OCI-LY7 (cell line): Measurements from ENCODE around the gene C15orf61. TPM values are rescaled to one million over a fixed set of nuclear protein-coding genes. Genes with fewer than 3 reads are reported as not detected.

Source experiments
- BruUV-seq: library from RNA; stranded (reverse); fragments of 400-500 nt; replicated peaks from 2 replicates; lab custom pipeline; 2021; lab: Mats Ljungman, UMichigan
- CTCF ChIA-PET: fragments of 300-600 bp; sonication (Branson Sonifier 250); formaldehyde crosslinking; loops from one replicate; lab custom pipeline; 2022; ENCODE audit warnings: antibody characterized with exemption; ENCODE audit not compliant: unreplicated experiment; lab: Charles Lee
- POLR2A ChIA-PET: fragments of 300-600 bp; sonication (Branson Sonifier 250); formaldehyde crosslinking; loops from one replicate; lab custom pipeline; 2022; ENCODE audit warnings: antibody characterized with exemption; lab: Charles Lee
- DNase-seq: peaks from one replicate; pipeline ENCODE4 v3.0.0-alpha.2; 2015; ENCODE audit warnings: low spot score
- H2AFZ ChIP-seq: fragments of 200-600 bp; sonication (generic), shearing (Covaris generic); 2 replicates; pipeline ENCODE4 v1.6.1; 2014; ENCODE audit warnings: mild to moderate bottlenecking, antibody characterized with exemption, low read length, moderate library complexity
- H3K27ac ChIP-seq: fragments of 200-600 bp; sonication (generic); 2 replicates; pipeline ENCODE4 v1.5.1; 2014; ENCODE audit warnings: mixed run types, low read depth, mild to moderate bottlenecking, moderate library complexity, low read length, inconsistent platforms; ENCODE audit not compliant: poor library complexity, severe bottlenecking
- H3K36me3 ChIP-seq: fragments of 200-600 bp; sonication (generic); 2 replicates; pipeline ENCODE4 v1.6.1; 2014; ENCODE audit warnings: mild to moderate bottlenecking, antibody characterized with exemption, low read length, moderate library complexity, mixed read lengths; ENCODE audit not compliant: insufficient read depth
- H3K4me1 ChIP-seq: fragments of 200-600 bp; sonication (generic); 2 replicates; pipeline ENCODE4 v1.5.1; 2014; ENCODE audit warnings: mild to moderate bottlenecking, low read length; ENCODE audit not compliant: insufficient read depth, poor library complexity, severe bottlenecking
- H3K4me2 ChIP-seq: fragments of 200-600 bp; sonication (generic); 2 replicates; pipeline ENCODE4 v1.6.1; 2014; ENCODE audit warnings: mild to moderate bottlenecking, low read length
- H3K4me3 ChIP-seq: fragments of 200-600 bp; sonication (generic); 2 replicates; pipeline ENCODE4 v1.5.1; 2014; ENCODE audit warnings: mild to moderate bottlenecking, low read depth, low read length; ENCODE audit not compliant: poor library complexity, severe bottlenecking
- H3K79me2 ChIP-seq: fragments of 200-600 bp; sonication (generic); 2 replicates; pipeline ENCODE4 v1.6.1; 2016; ENCODE audit warnings: low read depth, mild to moderate bottlenecking, low read length, moderate library complexity, mixed read lengths; ENCODE audit not compliant: insufficient read depth
- H3K9me2 ChIP-seq: fragments of 200-600 bp; sonication (generic); 2 replicates; pipeline ENCODE4 v1.6.1; 2016; ENCODE audit warnings: mild to moderate bottlenecking, low read length, mixed read lengths; ENCODE audit not compliant: insufficient read depth
- H3K9me3 ChIP-seq: fragments of 200-600 bp; sonication (generic); 2 replicates; pipeline ENCODE4 v1.6.1; 2014; ENCODE audit warnings: mild to moderate bottlenecking, mixed run types, low read length, mixed read lengths
- H4K20me1 ChIP-seq: fragments of 200-600 bp; sonication (generic); 2 replicates; pipeline ENCODE4 v1.6.1; 2014; ENCODE audit warnings: mild to moderate bottlenecking, antibody characterized with exemption, low read length, moderate library complexity, mixed read lengths; ENCODE audit not compliant: insufficient read depth
- CTCF ChIP-seq: fragments of 200-600 bp; sonication (generic); conservative IDR thresholded peaks from 2 replicates; pipeline ENCODE4 v1.5.1; 2014; ENCODE audit warnings: mild to moderate bottlenecking, antibody characterized with exemption, low read length, moderate library complexity, mixed read lengths
- EZH2phosphoT487 ChIP-seq: fragments of 200-600 bp; sonication (generic); IDR thresholded peaks from 2 replicates; pipeline ENCODE4 v1.6.1; 2018; ENCODE audit warnings: low read depth, borderline replicate concordance, mild to moderate bottlenecking, mixed run types, antibody characterized with exemption, low read length, moderate library complexity, mixed read lengths
- intact Hi-C: fragments of 100-400 bp; cut with micrococcal nuclease; formaldehyde crosslinking; loops from one replicate; pipeline ENCODE4 v1.10.0; 2022; ENCODE audit not compliant: unreplicated experiment
- total RNA-seq, 2 experiments: library from RNA; depleted of rRNA in 1 of 2; stranded (reverse); fragments of >200 nt in 1 of 2; shearing (Covaris generic) in 1 of 2; gene quantifications; 2 replicates each; pipeline ENCODE4 v1.2.3, GENCODE V29; 2014 to 2022

C15orf61 gene
- total RNA-seq, 2 experiments from 2014 or later = 9.3 to 13.3 TPM

- CTCF ChIA-PET = no interaction called here
- no TSS peak for BruUV-seq
- Histone ChIP-seq H2AFZ (peak overlapping the region; percentile 45), H3K27ac (no peak overlapping the region), H3K4me1 (peaks cover 31% of the 10 kb centered on the region), H4K20me1 (no peaks in the 10 kb centered on the region), H3K4me2 (peak overlapping the region; percentile 45), H3K79me2 (no peaks in the 10 kb centered on the region), H3K9me2 (no peaks in the 10 kb centered on the region), H3K36me3 (no peaks in the 10 kb centered on the region), H3K9me3 (no peaks in the 10 kb centered on the region), H3K4me3 (no peak overlapping the region)
- no peak for DNase-seq
- TF ChIP-seq EZH2phosphoT487 (no peak), CTCF (no peak)
- intact Hi-C loops = loop anchor here (1.0 to 2.0 kb wide), 2 partner anchors 281 to 333 kb away; no protein-coding TSS in a partner anchor
- POLR2A ChIA-PET = interaction anchor here (0.7 to 1.9 kb wide), 2 partner anchors 18 to 40 kb away, joined by 3 to 4 read pairs; partner anchors contain the start of gene MAP2K5
These were observed 19.0 kb upstream of the C15orf61 start for GRCh38 chr15:67501836-67502461.

- H3K4me3 ChIP-seq = no peak overlapping the region
- no peaks in the 10 kb centered on the region for H3K79me2 ChIP-seq
- no peaks in the 10 kb centered on the region for H3K9me2 ChIP-seq
- H4K20me1 ChIP-seq = no peaks in the 10 kb centered on the region
- no peak overlapping the region for H3K27ac ChIP-seq
- DNase-seq = no peak
- peaks cover 36% of the 10 kb centered on the region for H3K4me1 ChIP-seq
- H3K36me3 ChIP-seq = no peaks in the 10 kb centered on the region
- no TSS peak for BruUV-seq
- ChIA-PET POLR2A (interaction anchor here (0.6 to 1.0 kb wide), 3 partner anchors 37 to 277 kb away, joined by 3 to 4 read pairs (median 3); no protein-coding TSS in a partner anchor), CTCF (no interaction called here)
- intact Hi-C loops = no loop called here
- no peaks in the 10 kb centered on the region for H3K9me3 ChIP-seq
- no peak for TF ChIP-seq EZH2phosphoT487
- no peak for TF ChIP-seq CTCF
- no peak overlapping the region for H3K4me2 ChIP-seq
- no peak overlapping the region for H2AFZ ChIP-seq
These were observed 16.9 kb upstream of the C15orf61 start for GRCh38 chr15:67504056-67504455.

- H3K4me2 ChIP-seq = no peak overlapping the region
- BruUV-seq = no TSS peak
- no peaks in the 10 kb centered on the region for H4K20me1 ChIP-seq
- TF ChIP-seq CTCF = no peak
- TF ChIP-seq EZH2phosphoT487 = no peak
- no peak overlapping the region for H3K4me3 ChIP-seq
- no peaks in the 10 kb centered on the region for H3K9me2 ChIP-seq
- H2AFZ ChIP-seq = no peak overlapping the region
- intact Hi-C loops = no loop called here
- ChIA-PET POLR2A (no interaction called here), CTCF (no interaction called here)
- no peaks in the 10 kb centered on the region for H3K79me2 ChIP-seq
- H3K4me1 ChIP-seq = peaks cover 36% of the 10 kb centered on the region
- no peak for DNase-seq
- H3K27ac ChIP-seq = no peak overlapping the region
- no peaks in the 10 kb centered on the region for H3K9me3 ChIP-seq
- no peaks in the 10 kb centered on the region for H3K36me3 ChIP-seq
These were observed 16.1 kb upstream of the C15orf61 start for GRCh38 chr15:67504796-67505195.
